ENCODE results near the gene NAA80.
"Not testable (repeated sequence)": the region's sequence is repeated elsewhere in the genome, so short reads cannot be mapped to it uniquely, and the experiment has no call there.

Gene NAA80

GRCh38 chr3:50268703-50269451 lies 30.3 kb downstream of the NAA80 start, which contains the start of gene SEMA3B:
Gene SEMA3B, plus strand, starts transcription at chr3:50269147. Its CDS starts 94 bp downstream, at chr3:50269241.
- no peak for DNase-seq

GRCh38 chr3:50268276-50268675 lies 30.9 kb downstream of the NAA80 start:
- no peak for DNase-seq

- DNase-seq: no peak
Observed at GRCh38 chr3:50267280-50267913, 31.8 kb downstream of the NAA80 start.

- no peak for DNase-seq
Observed at GRCh38 chr3:50266836-50267235, 32.4 kb downstream of the NAA80 start.

- DNase-seq: no peak
Observed at GRCh38 chr3:50266017-50266416, 33.2 kb downstream of the NAA80 start.

- no peak for DNase-seq
Observed at GRCh38 chr3:50265571-50265970, 33.6 kb downstream of the NAA80 start.

- DNase-seq: no peak
Observed at GRCh38 chr3:50264964-50265485, 34.2 kb downstream of the NAA80 start.

- DNase-seq: no peak
Observed at GRCh38 chr3:50264383-50264963, 34.7 kb downstream of the NAA80 start.

- no peak for DNase-seq
Observed at GRCh38 chr3:50263478-50264382, 35.5 kb downstream of the NAA80 start.

GRCh38 chr3:50262778-50263177 lies 36.4 kb downstream of the NAA80 start:
- DNase-seq: no peak

GRCh38 chr3:50262200-50262599 lies 37.0 kb downstream of the NAA80 start:
- DNase-seq: not testable (repeated sequence)

- no peak for DNase-seq
Observed at GRCh38 chr3:50261505-50261904, 37.7 kb downstream of the NAA80 start.

GRCh38 chr3:50260942-50261441 lies 38.2 kb downstream of the NAA80 start:
- DNase-seq: no peak

GRCh38 chr3:50260027-50260941 lies 38.9 kb downstream of the NAA80 start:
- DNase-seq: peak; percentile 88 to 93

GRCh38 chr3:50259432-50260026 lies 39.7 kb downstream of the NAA80 start:
- DNase-seq: no peak

- no peak for DNase-seq
Observed at GRCh38 chr3:50258979-50259378, 40.2 kb downstream of the NAA80 start.

- DNase-seq: no peak
Observed at GRCh38 chr3:50258029-50258680, 41.0 kb downstream of the NAA80 start.

GRCh38 chr3:50256978-50257890 lies 42.0 kb downstream of the NAA80 start:
- DNase-seq: peak in 1 of 2 donors; percentile 38

- DNase-seq: no peak
Observed at GRCh38 chr3:50255251-50255615, 44.0 kb downstream of the NAA80 start.

Data from inflammatory macrophage (primary cell).